ENCODE data around the gene CPA1. TPM values are rescaled to one million over a fixed set of nuclear protein-coding genes. Genes with fewer than 3 reads are reported as not detected.
A peak's percentile ranks its signal among the peaks of the same experiment; 100 is the strongest.

Gene CPA1
- polyA plus RNA-seq, 3 donors from 2014 or later, result not detected

DNA sequence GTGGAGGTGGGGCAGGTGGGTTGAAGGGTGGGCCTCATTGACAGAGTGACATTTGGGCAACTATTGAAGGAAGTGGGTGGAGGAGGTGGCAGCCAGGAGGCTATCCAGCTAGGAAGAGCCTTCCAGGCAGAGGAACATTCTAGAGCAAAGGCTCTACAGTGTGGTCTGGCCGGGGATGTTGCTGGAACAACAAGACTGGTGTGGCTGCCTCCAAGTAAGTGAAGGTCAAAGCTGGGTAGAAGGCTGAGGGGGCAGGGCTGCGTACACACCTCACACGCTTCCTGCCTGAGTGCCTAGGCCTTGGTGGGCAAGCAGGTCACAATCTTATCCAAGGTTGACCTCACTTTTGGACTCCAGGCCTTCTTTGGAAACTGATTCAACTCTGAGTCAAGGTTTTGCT, 6.6 kb downstream of the CPA1 start:
- Mint-ChIP-seq H3K27ac (no peak overlapping the region), H3K27me3 (ENCODE audit: low read depth in 3 of 3) (peaks cover 0 to 3% (median 0%) of the 10 kb centered on the region in 3 donors), H3K36me3 (no peaks in the 10 kb centered on the region), H3K4me3 (no peak overlapping the region), H3K9me3 (peaks cover 0 to 2% (median 0%) of the 10 kb centered on the region in 6 donors), H3K4me1 (peaks cover 0 to 1% of the 10 kb centered on the region in 2 donors)
- DNase-seq, result no peak

DNA sequence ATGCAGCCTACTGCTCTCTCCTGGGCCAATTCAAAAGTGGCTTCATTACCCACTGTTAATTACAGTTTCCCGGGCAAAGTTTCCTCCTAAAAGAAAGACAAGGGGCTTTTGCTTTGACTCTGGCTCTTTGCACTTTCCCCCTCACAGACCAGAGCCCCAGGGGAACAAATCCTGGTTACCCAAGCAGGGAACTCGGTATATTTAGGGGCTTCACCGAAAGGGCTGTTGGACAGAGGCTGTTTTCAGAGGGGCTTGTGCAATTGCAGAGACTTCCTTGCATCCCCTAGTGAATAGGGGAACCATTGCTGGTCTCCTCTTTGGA, 7.0 kb downstream of the CPA1 start:
- Mint-ChIP-seq H3K4me3 (no peak overlapping the region), H3K4me1 (peaks cover 0 to 1% of the 10 kb centered on the region in 2 donors), H3K9me3 (peaks cover 0 to 3% (median 0%) of the 10 kb centered on the region in 6 donors), H3K27ac (no peak overlapping the region), H3K27me3 (ENCODE audit: low read depth in 3 of 3) (peaks cover 0 to 3% (median 0%) of the 10 kb centered on the region in 3 donors), H3K36me3 (no peaks in the 10 kb centered on the region)
- no peak for DNase-seq

DNA sequence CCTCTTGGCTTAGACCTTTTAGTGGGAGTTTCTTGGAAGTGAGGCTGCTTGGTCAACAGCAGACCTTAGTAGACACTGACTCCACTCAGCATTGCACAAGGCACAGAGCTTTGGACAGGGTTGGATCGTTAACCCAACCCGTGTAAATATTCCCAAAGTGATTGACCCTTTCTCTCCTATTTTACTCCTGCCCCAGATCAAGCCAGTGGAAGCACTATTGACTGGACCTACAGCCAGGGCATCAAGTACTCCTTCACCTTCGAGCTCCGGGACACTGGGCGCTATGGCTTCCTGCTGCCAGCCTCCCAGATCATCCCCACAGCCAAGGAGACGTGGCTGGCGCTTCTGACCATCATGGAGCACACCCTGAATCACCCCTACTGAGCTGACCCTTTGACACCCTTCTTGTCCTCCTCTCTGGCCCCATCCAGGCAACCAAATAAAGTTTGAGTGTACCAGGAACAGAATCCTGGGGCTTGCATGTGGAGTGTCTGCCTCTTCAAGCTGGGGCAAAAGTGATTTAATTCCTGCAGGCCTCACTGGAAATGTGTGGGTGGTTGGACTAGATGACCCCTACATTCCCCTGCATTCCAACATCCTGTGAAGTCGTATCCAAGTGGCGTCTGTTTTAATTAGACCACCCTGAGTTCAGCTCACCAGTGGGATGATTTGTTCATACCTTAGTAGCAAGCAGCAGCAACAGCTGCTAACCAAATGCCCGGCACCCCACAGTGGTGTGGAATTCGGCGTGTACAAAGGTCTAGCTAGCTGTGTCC, 7.5 kb downstream of the CPA1 start:
- Mint-ChIP-seq H3K4me1 (peaks cover 0 to 4% of the 10 kb centered on the region in 2 donors), H3K4me3 (no peak overlapping the region), H3K36me3 (no peaks in the 10 kb centered on the region), H3K9me3 (peaks cover 0 to 3% (median 0%) of the 10 kb centered on the region in 6 donors), H3K27me3 (ENCODE audit: low read depth in 3 of 3) (peaks cover 0 to 3% (median 0%) of the 10 kb centered on the region in 3 donors), H3K27ac (peak overlapping the region in 1 of 6 donors; percentile 7)
- DNase-seq, result no peak

DNA sequence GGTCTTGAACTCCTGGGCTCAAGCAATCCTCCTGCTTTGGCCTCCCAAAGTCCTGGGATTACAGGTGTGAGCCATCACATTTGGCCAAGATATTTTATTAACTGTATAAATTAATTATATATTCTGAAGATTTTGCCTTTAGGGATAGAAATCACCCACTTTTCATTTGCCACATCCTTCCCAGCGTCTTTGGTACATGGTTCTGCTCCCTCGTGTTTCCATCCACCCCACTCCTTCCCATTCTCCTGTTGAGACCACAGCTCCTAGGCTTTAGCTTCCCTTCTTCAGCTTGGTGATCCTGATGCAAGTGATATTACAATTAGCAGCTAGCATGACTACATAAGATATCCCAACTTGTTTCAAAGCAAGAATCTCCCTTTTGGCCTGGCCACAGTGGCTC, 8.4 kb downstream of the CPA1 start:
- Mint-ChIP-seq H3K4me1 (peaks cover 3 to 12% of the 10 kb centered on the region in 2 donors), H3K4me3 (no peak overlapping the region), H3K36me3 (no peaks in the 10 kb centered on the region), H3K9me3 (peaks cover 0 to 3% (median 0%) of the 10 kb centered on the region in 6 donors), H3K27ac (no peak overlapping the region), H3K27me3 (ENCODE audit: low read depth in 3 of 3) (peaks cover 0 to 3% (median 0%) of the 10 kb centered on the region in 3 donors)
- DNase-seq, result no peak

DNA sequence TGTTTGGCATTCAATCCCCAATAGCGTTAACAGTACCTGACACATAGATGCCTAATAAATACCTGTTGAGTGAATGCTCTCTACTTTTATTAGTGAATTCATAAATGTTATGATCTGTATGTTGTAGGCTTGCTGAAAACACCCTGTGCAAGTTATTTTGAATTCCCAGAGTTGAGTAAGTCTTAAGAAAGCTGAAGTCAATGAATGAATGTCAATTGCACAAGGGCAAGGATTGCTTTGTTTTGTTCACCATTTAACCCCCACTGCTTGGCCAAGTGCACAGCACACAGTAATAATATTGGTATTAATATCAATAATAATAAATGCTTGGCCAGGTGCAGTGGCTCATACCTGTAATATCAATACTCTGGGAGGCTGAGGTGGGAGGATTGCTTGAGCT, 10.2 kb downstream of the CPA1 start:
- peaks cover 0 to 3% (median 0%) of the 10 kb centered on the region in 6 donors for H3K9me3 Mint-ChIP-seq
- no peak overlapping the region for H3K4me3 Mint-ChIP-seq
- H3K27me3 Mint-ChIP-seq (ENCODE audit: low read depth in 3 of 3), result peaks cover 0 to 5% (median 0%) of the 10 kb centered on the region in 3 donors
- no peaks in the 10 kb centered on the region for H3K36me3 Mint-ChIP-seq
- H3K27ac Mint-ChIP-seq, result no peak overlapping the region
- H3K4me1 Mint-ChIP-seq, result peaks cover 19 to 30% of the 10 kb centered on the region in 2 donors
- DNase-seq, result no peak

DNA sequence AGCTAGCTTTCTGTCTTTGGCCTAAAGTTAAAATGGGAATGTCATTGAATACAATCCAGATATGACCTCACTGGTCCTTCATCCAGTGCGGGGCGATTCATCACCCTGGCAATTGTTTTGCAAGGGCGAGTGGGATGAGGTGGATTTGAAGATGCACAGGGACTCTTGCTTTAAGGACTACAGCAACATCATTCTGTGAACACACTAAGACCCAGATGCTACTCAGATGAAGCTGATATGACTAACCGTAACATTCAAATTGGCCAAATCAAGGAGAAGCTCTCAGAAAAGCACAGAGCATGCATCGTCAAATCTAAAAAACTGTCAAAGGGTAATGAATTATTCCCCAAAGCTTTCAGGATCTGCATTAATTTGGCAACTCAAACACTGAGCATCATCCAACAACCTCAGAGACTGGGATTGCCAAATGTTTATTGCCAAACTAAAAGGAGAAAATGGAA, 12.8 kb downstream of the CPA1 start:
- Mint-ChIP-seq H3K36me3 (peaks cover 0 to 11% (median 4%) of the 10 kb centered on the region in 3 donors), H3K9me3 (peaks cover 0 to 3% (median 0%) of the 10 kb centered on the region in 6 donors), H3K4me3 (peak overlapping the region in 1 of 5 donors; percentile 69), H3K4me1 (peaks cover 19 to 34% of the 10 kb centered on the region in 2 donors), H3K27me3 (ENCODE audit: low read depth in 3 of 3) (peaks cover 0 to 2% (median 0%) of the 10 kb centered on the region in 3 donors), H3K27ac (peak overlapping the region in 3 of 6 donors; percentile 16 to 89 (median 84))
- no peak for DNase-seq

DNA sequence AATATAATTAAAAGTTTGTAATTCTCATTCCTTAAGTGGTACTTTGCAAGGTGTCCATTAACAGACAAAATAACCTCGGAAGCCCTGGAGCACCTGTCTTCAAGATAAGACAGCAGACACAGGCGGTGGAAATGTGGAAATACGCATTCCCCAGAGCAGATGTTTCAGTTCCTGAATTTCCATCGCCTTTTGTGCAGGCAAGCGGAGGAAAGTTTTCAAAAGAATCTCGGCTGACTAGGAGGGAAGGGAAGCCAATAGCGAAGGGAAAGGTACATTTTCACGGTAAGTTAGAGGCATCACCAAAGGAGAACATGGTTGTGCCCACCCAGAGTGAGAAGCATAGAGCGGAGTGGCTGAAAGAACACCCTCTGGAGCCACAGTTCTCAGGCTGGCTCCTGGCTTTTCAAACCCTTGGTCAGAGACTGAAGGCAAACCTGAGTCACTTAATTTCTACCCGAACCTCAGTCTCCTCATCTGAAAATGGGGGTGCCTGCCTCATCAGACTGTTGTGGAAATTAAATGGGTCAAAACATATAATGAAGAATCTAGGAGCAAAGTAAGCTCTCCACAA, 13.6 kb downstream of the CPA1 start:
- H3K4me3 Mint-ChIP-seq, result peak overlapping the region; percentile 44 to 79 (median 69)
- H3K4me1 Mint-ChIP-seq, result peaks cover 19 to 34% of the 10 kb centered on the region in 2 donors
- DNase-seq, result no peak
- H3K27ac Mint-ChIP-seq, result peak overlapping the region; percentile 68 to 89 (median 81)
- H3K27me3 Mint-ChIP-seq (ENCODE audit: low read depth in 3 of 3), result peaks cover 0 to 3% (median 2%) of the 10 kb centered on the region in 3 donors
- H3K9me3 Mint-ChIP-seq, result peaks cover 0 to 1% (median 0%) of the 10 kb centered on the region in 6 donors
- H3K36me3 Mint-ChIP-seq, result peaks cover 0 to 14% (median 11%) of the 10 kb centered on the region in 3 donors

DNA sequence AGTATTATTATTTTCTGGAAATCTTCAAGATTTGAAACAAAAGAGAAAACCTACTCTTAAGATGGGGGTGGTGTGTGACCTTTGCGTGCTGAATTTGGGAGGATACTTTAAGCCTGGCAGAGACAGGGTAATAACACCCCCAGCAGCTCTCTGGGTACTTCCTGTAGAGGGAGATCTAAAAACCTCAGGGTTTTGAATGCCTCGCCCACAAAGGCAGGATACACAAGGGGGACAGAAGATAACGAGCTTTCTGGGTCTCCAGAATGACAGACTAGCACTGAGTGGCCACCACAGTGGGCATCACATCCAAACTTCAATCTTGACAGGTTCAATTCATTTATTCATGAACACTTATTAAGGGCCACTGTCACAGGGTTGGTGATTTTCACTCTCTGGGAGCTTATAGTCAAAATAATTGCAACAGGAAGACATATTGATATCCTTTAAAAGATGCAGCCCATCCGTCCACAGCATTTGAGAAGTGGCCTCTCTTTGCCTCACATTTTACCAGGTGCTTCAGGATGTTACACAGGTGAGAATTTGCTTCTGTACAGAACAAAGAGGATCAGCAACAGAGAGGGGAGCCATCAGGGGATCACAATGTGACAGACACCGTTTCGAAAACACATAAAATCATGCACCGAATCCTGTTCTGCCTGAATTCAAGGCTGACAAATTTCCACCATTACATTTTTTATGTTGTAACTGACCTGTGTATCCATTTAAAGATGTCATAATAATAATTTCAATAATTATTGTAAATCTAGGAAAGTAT, 14.3 kb downstream of the CPA1 start:
- Mint-ChIP-seq H3K27ac (peak overlapping the region; percentile 68 to 89 (median 81)), H3K4me3 (peak overlapping the region; percentile 44 to 79 (median 69)), H3K9me3 (peaks cover 0 to 1% (median 0%) of the 10 kb centered on the region in 6 donors), H3K27me3 (ENCODE audit: low read depth in 3 of 3) (peaks cover 0 to 3% (median 2%) of the 10 kb centered on the region in 3 donors), H3K36me3 (peaks cover 0 to 14% (median 13%) of the 10 kb centered on the region in 3 donors), H3K4me1 (peaks cover 19 to 34% of the 10 kb centered on the region in 2 donors)
- DNase-seq, result peak; percentile 26 to 51 (median 28)

DNA sequence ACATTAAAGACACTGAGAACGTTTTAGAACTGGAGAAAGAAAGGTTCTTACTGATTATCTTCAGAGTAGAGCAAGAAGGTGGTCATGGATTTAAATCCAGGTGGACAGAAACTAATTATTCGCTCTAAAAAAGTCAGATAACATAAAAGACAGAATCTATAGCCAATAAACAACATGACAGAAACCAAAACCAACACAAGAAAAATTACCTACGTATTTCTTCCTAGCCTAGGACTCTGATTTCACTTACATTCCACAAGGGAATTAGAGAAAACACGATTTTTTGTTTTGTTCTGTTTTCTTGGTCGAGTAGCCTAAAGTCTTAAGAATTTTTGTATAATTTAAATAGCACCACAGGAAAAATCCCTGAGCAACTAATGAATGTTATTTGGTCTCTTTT, 15.1 kb downstream of the CPA1 start:
- Mint-ChIP-seq H3K27me3 (ENCODE audit: low read depth in 3 of 3) (peaks cover 0 to 3% (median 2%) of the 10 kb centered on the region in 3 donors), H3K4me1 (peaks cover 19 to 34% of the 10 kb centered on the region in 2 donors), H3K36me3 (peaks cover 0 to 22% (median 21%) of the 10 kb centered on the region in 3 donors), H3K4me3 (peak overlapping the region in 2 of 5 donors; percentile 17 to 58), H3K9me3 (peaks cover 0 to 1% (median 0%) of the 10 kb centered on the region in 6 donors), H3K27ac (no peak overlapping the region)
- no peak for DNase-seq

DNA sequence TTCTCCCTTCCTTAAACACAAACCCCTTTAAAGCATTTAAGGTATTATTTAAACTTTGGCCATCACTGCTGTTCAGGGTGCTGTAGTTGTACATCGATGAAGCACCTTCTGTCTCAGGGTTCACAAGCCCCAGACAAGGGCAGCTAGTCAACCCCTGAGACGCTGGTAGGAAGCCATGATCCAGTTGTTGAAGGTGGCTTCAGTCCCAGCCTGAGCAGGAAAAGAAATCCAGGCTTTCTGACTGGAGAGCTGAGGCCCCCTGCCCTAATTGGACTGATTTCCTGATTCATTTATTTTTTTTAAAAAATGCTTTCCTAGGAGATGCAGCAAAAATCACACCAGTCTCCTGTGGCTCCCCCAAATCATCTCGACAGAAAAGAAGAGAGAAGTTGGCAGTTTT, 15.8 kb downstream of the CPA1 start:
- Mint-ChIP-seq H3K27ac (peak overlapping the region in 3 of 6 donors; percentile 19 to 46 (median 33)), H3K4me1 (peaks cover 19 to 34% of the 10 kb centered on the region in 2 donors), H3K9me3 (peaks cover 0 to 1% (median 0%) of the 10 kb centered on the region in 6 donors)

DNA sequence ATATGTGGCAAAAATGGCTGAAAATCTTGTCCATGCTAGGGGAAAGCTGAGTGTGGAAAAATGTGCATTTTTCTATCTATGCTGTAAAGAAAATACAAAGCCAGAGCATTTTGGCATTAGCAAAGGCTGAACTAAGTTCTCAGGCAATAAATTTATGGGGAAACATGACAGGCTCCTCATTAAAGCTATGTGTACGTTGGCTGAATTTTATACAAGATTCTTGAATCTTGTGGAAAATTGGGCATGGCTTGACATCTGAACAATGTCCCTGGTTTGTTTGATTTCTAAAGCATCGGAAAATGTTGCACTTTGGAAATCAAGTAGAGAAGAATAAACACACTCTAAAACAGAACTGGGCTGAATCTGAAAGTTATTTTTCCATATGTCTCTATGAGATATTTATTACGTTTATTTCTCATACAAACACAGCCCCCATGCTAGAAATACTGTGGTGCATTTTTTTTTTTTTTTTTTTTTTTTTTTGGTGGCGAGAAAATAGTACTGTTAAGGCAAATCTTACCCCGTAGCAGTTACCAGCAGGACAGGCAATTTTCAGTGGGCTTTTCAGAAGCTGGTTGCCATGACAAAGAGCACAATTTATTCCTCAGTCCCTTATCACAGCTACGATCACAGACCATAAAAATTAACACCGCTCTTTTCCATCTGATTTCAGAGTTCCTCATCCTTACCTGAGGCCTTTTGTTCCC, 16.9 kb downstream of the CPA1 start:
- Mint-ChIP-seq H3K27me3 (ENCODE audit: low read depth in 3 of 3) (peaks cover 0 to 3% (median 2%) of the 10 kb centered on the region in 3 donors), H3K4me3 (no peak overlapping the region), H3K9me3 (peaks cover 0 to 1% (median 0%) of the 10 kb centered on the region in 6 donors), H3K4me1 (peaks cover 19 to 33% of the 10 kb centered on the region in 2 donors), H3K27ac (peak overlapping the region in 1 of 6 donors; percentile 47), H3K36me3 (peaks cover 5 to 25% (median 23%) of the 10 kb centered on the region in 3 donors)
- DNase-seq, result no peak

More for the DNA sequence above, 15.8 kb downstream of the CPA1 start:
- Mint-ChIP-seq H3K36me3 (peaks cover 5 to 24% (median 23%) of the 10 kb centered on the region in 3 donors), H3K4me3 (no peak overlapping the region), H3K27me3 (ENCODE audit: low read depth in 3 of 3) (peaks cover 0 to 3% (median 2%) of the 10 kb centered on the region in 3 donors)
- no peak for DNase-seq

DNA sequence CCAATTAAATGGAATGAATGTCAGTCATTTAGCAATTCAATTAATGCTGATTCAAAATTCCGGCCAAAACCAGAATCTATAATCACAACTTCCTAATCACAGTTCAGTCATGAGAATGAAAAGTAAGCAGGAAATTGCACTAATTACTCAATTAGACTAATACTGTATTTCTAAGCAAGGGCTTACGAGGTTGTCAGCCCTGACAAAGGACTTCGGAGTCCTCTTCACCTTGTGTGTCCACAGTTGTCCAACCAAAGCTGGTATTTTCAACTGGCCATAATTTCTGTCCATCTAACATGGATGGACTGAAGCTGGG, 17.4 kb downstream of the CPA1 start:
- Mint-ChIP-seq H3K4me1 (peaks cover 19 to 34% of the 10 kb centered on the region in 2 donors), H3K36me3 (peaks cover 5 to 28% (median 25%) of the 10 kb centered on the region in 3 donors), H3K9me3 (no peaks in the 10 kb centered on the region), H3K27me3 (ENCODE audit: low read depth in 3 of 3) (peaks cover 0 to 3% (median 2%) of the 10 kb centered on the region in 3 donors), H3K27ac (peak overlapping the region in 1 of 6 donors; percentile 47), H3K4me3 (no peak overlapping the region)
- no peak for DNase-seq
